Mucosa of descending colon (tissue), 3 donors: ENCODE results near the gene FBXL7. TPM values are rescaled to one million over a fixed set of nuclear protein-coding genes. Genes with fewer than 3 reads are reported as not detected.

Source experiments
- ATAC-seq: fragments of 200-7000 bp; cut with Tn5 transposase; one replicate; pipeline ENCODE4 v1.9.1; 2020; ENCODE audit warnings: mild to moderate bottlenecking, moderate library complexity
- DNase-seq, 3 donors: peaks; one replicate each; pipeline ENCODE4 v3.0.0-alpha.2; 2020
- H3K36me3 ChIP-seq: fragments of 200-600 bp; one replicate; pipeline ENCODE4 v1.8.0; 2021; ENCODE audit warnings: low read depth, mild to moderate bottlenecking
- H3K4me1 ChIP-seq: fragments of 200-600 bp; one replicate; pipeline ENCODE4 v1.8.0; 2021; ENCODE audit warnings: low read depth, mild to moderate bottlenecking
- H3K4me3 ChIP-seq: fragments of 200-600 bp; one replicate; pipeline ENCODE4 v1.8.0; 2021; ENCODE audit warnings: mild to moderate bottlenecking
- H3K9me3 ChIP-seq: fragments of 200-600 bp; one replicate; pipeline ENCODE4 v1.8.0; 2021; ENCODE audit warnings: mild to moderate bottlenecking
- CTCF ChIP-seq: fragments of 200-600 bp; IDR thresholded peaks from one replicate; pipeline ENCODE4 v1.8.0; 2022; ENCODE audit warnings: antibody characterized with exemption, mild to moderate bottlenecking
- intact Hi-C, 2 donors: fragments of 100-400 bp; cut with DNase I in 1 of 2; cut with micrococcal nuclease in 1 of 2; formaldehyde crosslinking; loops; one replicate each; pipeline versions ENCODE4 v1.11.0 to v1.11.1; 2022; cut with DNase I, micrococcal nuclease
- total RNA-seq, 3 donors: library from RNA; stranded (reverse); fragmentation: NEBNext Ultra II Directional in 2 of 3; extraction: Animal tissue kit (Norgen Biotek cat#: 25700) in 2 of 3; gene quantifications; one replicate each; pipeline versions ENCODE4 v1.2.1 to v1.2.4, GENCODE V29; 2021 to 2023
- donor health status: DM: no; HTN: no; CAD: no; lungs with moderate emphysema.
- donor health status: DM: no; HTN: no; CAD: no.
- donor health status: DM: no; HTN: yes; CAD: no.

The FBXL7 gene
- total RNA-seq, 3 donors from 2014 or later, result 1.6 to 21.4 (median 3.4) TPM

- no peak for ATAC-seq
These were observed 95.9 kb downstream of the FBXL7 start for GRCh38 chr5:15595929-15596328.

GRCh38 chr5:15596936-15597335, 97.0 kb downstream of the FBXL7 start:
- no peaks in the 10 kb centered on the region for H3K4me1 ChIP-seq
- TF ChIP-seq CTCF, result no peak
- intact Hi-C loops, result no loop called here
- DNase-seq (no peak), ATAC-seq (no peak)
- H3K36me3 ChIP-seq, result no peaks in the 10 kb centered on the region
- H3K9me3 ChIP-seq, result no peaks in the 10 kb centered on the region
- H3K4me3 ChIP-seq, result no peak overlapping the region

More at GRCh38 chr5:15595929-15596328, 95.9 kb downstream of the FBXL7 start:
- DNase-seq, result no peak
- intact Hi-C loops, result no loop called here
- Histone ChIP-seq H3K9me3 (no peaks in the 10 kb centered on the region), H3K4me1 (no peaks in the 10 kb centered on the region), H3K36me3 (no peaks in the 10 kb centered on the region), H3K4me3 (no peak overlapping the region)
- TF ChIP-seq CTCF, result no peak

GRCh38 chr5:15597804-15598203, 97.8 kb downstream of the FBXL7 start:
- no peaks in the 10 kb centered on the region for H3K36me3 ChIP-seq
- H3K4me1 ChIP-seq, result no peaks in the 10 kb centered on the region
- TF ChIP-seq CTCF, result no peak
- ATAC-seq (no peak), DNase-seq (no peak)
- no peak overlapping the region for H3K4me3 ChIP-seq
- no peaks in the 10 kb centered on the region for H3K9me3 ChIP-seq
- intact Hi-C loops, result no loop called here

GRCh38 chr5:15598294-15598902, 98.4 kb downstream of the FBXL7 start:
- peak; percentile 44 for TF ChIP-seq CTCF
- intact Hi-C loops, result no loop called here

GRCh38 chr5:15600035-15600434, 100.1 kb downstream of the FBXL7 start:
- DNase-seq, result no peak
- no peak for ATAC-seq
- intact Hi-C loops, result no loop called here

More at GRCh38 chr5:15598294-15598902, 98.4 kb downstream of the FBXL7 start:
- no peaks in the 10 kb centered on the region for H3K4me1 ChIP-seq
- no peak overlapping the region for H3K4me3 ChIP-seq
- DNase-seq (peak in 1 of 3 donors; percentile 41), ATAC-seq (no peak)
- no peaks in the 10 kb centered on the region for H3K9me3 ChIP-seq
- no peaks in the 10 kb centered on the region for H3K36me3 ChIP-seq

More at GRCh38 chr5:15600035-15600434, 100.1 kb downstream of the FBXL7 start:
- H3K36me3 ChIP-seq, result no peaks in the 10 kb centered on the region
- no peak overlapping the region for H3K4me3 ChIP-seq
- H3K4me1 ChIP-seq, result no peaks in the 10 kb centered on the region
- TF ChIP-seq CTCF, result no peak
- no peaks in the 10 kb centered on the region for H3K9me3 ChIP-seq
